Measurements from ENCODE around the gene RNF6.
A peak's percentile ranks its signal among the peaks of the same experiment; 100 is the strongest.

Gene RNF6

DNA sequence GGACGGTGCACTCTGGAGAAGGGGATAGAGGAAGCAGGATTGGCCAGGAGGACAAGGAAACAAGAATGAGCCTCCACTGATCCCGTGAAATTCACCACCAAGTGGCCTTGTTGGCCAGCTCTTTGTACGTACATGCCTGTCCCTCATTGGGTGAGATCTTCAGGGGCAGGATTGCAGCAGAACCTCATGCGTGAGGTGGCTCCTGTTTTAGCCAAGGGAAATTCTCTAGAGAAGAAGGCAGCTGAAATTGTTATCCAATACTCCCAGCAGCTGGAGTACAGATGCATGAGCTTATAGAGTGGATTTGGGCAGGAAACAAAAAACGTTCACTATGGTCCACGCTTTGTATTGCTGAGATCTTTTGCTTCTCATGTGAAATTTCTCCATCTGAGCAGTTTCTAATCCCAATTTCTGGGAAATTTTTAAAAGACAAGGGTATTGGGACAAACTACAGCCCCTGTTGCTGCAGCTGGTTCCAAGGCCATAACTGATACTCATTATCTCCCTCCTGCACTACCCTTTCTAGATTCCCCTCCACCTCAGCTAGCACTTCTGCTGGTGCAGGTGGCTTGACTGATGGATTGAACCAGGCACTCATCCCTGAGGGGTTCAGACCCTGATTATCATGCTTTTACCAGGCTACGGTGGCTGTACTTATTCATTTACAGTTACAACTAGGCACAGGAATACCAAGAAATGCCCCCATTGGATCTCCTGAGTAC is 3.9 kb upstream of the RNF6 start:
- no peak for DNase-seq

DNA sequence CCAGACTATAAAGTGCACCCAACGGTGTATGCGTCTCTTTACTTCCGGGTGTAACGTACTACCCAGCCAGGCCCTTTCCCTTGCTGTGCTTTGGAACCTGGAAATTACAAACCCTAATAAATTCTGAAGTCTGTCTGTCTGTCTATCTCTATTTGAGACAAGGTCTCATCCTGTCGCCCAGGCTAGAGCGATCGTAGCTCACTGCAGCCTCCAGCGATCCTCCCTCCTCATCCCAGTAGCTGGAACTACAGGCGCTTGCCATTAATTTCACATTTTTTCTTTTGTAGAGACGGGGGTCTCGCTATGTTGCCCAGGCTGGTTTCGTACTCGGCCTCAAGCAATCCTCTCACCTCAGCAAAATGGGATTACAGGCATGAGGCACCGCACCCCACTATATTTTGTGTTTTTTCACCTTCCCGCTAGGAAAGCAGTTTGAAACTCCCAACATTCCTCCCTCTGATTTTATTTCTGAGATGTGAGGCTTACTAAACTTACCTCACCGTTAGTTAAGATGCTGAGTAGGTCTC is 469 bp upstream of the RNF6 start:
- no peak for DNase-seq

DNA sequence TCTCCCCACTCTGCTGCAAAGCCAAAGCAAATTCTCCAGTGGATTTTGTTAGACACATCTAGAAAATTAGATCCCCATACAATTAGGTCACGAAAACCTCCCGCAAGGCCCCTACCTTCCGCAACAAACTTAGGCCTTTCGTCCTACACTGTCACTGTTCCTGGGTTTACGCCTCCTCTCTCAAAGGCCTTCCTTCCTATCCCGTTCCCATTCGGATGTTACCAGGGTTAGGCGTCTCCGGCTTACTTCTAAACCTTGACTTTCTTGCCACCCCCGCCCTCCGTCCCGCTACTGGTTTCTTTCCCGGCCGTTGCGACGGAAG is 754 bp downstream of the RNF6 start:
- DNase-seq, result no peak

DNA sequence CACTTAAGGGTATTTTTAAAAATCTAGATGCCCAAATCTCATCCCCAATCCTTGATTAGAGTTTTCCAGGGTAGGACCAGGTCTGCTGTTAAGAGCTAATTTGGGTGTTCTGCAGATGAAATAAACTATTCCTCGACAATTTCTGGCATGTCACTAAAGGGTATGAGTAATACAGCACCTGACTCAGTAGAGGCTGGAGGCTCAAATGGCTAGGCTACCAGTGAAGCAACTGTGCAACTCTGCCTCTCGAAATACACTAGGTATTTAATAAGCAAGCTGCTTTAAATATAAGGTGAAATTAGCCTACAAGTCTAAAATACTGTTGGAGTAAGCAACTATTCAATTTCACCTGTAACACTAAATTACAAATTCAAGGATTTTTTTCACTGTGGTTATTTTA is 1.5 kb downstream of the RNF6 start:
- no peak for DNase-seq

DNA sequence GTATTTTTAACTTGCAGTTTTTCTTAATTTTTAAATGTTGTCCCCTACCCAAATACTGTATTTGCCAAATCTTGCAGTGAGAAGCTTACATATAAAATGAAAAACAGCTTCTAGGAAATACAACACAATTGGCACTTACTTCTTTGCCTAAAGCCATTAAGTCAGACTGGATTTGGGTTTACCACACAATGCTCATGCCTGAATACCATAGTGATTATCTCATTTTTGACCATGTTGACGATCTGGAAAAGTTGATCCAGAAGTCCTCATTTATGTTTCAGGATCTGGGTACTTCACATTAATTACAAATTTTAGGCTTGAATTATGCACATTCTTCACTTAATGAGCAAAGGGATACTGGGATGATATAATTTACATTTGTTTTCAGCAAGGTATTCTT is 2.4 kb downstream of the RNF6 start:
- DNase-seq, result no peak

DNA sequence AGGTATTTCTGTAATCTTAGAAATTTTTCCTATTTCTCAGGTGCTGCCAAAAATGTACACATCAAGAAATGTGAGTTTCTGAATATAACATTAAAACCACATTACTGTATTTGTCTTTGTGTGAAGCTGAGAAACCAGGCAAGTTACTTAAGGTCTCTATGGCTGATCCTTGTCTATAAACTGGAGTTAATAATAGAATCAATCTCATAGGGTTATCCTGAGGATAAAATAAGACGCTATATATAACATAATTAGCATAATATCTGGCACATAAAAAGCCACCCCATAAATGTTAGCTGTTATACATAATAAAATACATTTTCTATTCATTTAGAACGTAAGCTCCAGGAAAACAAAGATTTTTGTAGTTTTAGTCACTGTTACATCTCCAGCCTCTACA is 6.1 kb downstream of the RNF6 start:
- DNase-seq, result no peak

DNA sequence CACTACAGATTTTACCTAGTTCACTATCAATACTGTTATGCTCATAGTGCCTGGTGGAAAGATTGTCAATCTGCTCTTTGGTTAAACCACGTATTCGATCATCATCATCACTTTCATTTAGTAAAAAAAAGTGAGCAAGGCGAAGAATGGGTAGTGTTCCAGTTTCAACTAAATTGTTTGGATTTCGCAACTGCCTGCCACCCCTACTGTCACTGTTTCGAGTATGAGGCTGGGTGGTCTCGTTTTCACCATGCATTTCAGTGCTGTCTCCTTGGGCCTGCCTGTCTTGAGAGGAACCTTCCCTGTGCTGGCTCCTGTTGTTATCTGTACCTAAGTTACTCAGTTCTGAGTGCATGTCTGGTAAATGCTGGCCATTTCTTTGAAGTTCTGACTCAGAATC is 8.1 kb downstream of the RNF6 start:
- no peak for DNase-seq

DNA sequence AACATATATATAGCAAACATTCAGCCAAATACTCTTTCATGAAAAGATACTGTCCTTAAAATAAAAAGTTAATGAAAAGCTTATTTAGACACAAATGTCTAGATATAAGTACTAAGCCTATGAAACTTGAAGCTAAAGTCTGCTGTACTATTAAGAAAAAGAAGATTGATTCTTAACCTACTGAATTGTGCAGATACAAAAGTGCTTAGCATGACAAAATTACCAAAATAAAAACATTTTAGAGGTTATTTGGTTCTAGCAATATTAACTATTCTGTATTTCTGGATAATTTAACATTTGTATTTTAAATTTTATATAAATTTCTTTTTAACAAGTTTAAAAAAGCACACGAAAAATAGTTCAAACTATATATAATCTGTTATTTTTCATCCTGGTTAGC is 8.8 kb downstream of the RNF6 start:
- DNase-seq, result no peak

DNA sequence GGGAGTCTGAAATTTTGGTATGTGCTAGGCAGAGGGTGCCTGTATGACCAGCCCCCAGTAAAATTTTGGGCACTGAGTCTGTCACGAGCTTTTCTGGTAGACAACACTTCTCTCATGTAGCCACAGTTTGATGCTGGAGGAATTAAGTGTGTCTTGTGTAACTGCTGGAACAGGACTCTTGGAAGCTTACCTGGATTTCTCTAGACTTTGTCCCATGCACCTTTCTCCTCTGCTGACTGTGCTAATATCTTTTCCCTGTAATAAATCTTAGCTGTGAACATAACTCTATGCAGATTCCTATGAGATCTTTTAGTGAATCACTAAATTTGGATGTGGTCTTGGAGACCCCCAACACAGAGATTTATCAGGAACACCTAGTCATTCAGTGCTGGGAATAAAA is 13.8 kb downstream of the RNF6 start:
- DNase-seq, result no peak

DNA sequence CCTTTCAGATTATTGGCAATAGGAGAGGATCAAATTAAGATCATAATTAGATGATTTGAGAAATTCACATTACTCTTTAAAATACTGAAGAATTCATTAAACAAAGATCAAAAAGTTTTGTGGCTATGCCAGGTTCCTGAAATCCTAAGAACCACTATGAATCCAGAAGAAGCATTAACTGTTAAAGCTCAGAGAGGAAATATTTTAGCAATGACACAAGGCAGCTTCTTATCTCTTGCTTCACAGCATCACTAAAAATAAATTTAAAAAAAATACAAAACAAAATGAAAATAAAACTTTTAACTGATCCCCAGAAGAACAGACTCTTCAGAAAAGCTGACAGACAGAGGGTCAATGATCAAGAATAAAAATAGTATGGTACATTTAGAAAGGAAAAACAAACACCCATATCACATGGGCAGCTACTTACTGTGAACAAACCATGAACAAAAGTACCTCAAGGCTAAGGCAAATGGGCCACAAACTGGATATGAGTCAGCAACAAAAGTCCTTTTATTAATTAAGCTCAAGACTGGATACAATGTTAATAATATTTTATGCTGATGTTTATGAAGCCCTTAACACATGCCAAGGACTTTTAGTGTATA is 19.6 kb downstream of the RNF6 start:
- DNase-seq, result no peak

DNA sequence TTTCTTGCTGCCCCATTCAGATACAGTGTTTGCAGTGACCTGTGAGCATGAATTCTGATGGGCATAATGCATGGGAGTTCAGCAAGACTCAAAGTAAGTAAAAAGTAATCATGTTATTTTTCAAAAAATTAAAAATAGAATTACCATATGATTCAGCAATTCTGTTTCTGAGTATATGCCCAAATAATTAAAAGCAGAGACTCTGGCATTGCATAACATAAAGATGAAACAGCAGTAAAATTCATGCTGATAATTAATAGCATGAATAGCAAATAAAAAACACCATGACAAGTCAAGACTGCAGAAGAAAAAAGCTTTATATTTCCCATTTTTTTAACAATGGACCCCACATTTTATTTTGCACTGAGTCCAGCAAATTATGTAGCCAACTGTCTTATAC is 21.3 kb downstream of the RNF6 start:
- DNase-seq, result no peak

DNA sequence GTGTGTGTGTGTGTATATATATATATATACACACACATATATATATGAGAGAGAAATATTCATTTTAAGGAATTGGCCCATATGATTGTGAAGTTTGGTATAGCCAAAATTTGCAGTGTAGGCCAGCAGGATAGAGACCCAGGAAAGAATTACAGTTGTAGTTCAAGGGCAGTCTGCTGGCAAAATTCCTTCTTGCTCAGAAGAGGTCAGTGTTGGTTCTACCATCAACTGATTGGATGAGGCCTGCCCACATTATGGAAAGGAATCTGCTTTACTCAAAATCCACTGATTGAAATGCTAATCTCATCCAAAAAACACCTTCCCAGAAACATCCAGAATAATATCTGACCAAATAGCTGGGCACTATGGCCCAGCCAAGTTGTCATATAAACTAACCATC is 24.0 kb downstream of the RNF6 start:
- DNase-seq, result no peak

DNA sequence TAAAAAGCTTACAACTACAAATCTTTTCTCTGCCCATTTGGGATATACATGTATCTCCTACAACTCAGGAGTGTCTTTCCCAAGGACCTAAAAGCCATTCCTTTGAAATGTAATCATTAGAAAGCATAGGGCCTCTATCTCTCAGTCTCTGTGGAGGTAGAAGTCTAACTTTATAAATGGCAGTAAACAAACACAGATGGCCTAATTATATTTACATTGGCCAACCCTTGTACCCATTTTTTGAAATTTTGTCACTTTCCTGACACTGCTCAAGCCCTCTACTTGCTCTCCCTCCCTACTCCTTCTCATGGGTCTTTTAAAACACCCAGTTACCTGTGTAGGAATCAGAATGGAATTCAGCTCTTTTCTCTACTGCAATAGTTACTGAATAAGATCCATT is 24.8 kb downstream of the RNF6 start:
- DNase-seq, result no peak

DNA sequence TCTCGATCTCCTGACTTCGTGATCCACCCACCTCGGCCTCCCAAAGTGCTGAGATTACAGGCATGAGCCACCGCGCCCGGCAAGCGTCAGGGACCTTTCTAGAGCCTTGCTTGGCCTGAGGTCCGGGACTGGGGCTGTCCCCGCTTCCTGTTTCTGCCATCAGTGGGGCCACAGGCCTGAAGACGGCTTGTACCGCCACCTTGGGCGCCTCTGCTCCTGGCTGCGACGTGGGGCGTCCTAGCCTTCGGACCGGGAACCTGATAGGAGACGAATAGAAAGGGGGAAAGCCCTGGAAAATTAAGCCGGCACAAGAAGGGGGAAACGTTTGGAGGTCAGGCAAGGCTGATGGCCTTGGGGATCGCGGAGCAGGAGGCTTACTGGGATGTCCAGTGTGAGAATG is 35.1 kb downstream of the RNF6 start:
- no peak for DNase-seq

DNA sequence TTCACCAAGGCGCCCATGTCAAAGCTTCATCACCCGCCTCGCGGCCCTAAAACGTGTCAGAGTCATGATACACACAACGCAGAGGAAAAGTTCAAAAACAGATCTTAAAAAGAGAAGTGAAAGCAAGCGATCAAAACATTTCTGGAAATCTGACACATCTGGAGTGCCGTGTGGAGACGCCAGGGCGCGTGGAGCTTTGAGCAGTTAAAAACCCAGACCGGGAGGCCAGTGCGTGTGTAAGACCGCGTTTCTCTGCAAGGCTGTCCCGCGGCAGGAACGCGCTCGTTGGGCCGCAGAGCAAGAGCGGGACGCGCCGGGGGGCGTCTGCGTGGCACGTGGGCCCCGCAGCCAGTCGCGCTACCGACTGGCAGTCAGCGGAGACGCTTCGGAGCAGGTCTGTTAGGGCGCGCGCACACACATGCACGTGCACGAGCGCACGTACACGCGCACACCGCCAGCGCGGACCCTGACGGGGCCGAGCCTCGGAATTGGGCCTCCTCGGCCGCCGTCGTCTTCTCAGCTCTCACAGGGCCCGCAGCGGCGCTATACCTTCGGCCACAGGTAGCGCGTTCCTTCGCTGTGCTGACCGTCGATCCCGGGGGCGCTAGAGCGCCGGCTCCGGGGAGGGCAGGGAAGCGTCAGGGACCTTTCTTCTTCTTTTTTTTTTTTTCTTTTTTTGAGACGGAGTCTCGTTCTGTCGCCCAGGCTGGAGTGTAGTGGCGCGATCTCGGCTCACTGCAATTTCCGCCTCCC is 35.8 kb downstream of the RNF6 start:
- peak; percentile 84 for DNase-seq

DNA sequence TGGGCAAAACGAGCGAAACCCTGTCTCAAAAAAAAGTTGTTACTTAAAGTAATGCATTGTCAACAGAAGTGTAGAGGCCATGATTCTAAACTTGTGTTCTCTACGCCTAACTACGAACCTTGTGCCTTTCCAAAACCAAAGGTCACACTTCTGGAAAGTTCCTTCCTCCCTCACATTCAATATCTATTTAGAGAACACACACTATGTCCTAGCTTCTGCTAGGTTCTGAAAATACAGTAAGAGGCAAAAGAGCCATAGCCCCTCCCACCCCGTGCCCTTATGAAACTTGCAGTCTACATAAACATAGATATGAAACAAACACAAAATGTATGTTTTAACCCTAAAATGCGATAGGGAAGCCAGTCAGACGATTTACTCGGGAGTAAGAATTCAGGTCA is 36.4 kb downstream of the RNF6 start:
- no peak for DNase-seq

DNA sequence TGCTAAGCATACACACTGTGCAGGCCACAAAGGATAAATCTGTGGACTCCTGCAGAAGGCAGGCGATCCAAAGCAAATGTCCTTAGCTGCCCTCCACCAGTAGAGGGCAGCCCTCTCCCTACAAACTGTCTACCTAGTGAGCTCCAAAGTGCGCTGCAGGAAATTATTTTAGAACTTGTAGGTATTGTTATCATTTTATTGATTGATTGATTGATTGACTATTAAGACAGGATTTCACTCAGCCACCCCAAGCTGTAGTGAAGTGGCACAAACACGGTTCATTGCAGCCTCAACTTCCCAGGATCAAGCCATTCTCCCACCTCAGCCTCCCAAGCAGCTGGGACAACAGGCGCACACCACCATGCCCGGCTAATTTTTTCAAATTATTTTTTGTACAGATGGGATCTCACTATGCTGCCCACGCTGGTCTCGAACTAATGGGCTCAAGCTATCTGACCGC is 37.3 kb downstream of the RNF6 start:
- peak; percentile 49 for DNase-seq

DNA sequence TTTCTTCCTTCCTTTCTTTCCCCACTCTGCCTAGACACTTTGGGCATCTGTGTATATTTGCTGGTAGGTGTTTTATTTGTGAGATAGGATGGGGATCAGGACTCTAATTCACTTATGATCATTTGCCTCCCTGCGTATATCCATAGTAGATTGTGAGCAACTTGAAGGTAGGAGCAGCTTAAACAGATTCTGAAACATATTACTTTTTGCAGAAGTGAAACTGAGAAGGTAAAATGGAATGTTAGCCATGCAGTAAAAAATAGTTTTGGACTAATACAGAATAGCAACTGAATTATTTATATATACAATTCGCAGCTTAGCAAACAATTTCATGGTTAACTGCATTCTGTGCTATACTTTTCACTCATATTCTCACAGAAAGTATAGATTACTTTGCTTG is 38.7 kb downstream of the RNF6 start:
- no peak for DNase-seq

DNA sequence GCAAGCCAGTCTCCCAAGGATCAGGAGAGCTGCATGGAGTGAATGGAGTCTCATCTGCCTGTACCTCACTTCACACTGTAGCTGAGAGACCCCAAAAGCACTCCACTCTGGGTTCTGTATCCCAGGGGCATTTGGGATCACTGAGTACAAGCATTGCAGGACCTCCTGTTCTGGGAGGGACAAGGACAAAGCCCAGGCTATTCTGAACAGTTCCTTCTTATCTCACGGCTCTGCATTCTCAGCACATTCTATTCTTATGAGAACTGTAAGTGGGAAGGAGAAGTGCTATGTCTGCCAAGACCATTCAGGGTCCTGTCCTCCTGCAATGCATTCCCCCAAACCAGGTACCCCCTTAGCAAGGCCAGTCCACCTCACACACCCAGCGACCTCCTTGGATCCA is 42.8 kb downstream of the RNF6 start:
- DNase-seq, result no peak

DNA sequence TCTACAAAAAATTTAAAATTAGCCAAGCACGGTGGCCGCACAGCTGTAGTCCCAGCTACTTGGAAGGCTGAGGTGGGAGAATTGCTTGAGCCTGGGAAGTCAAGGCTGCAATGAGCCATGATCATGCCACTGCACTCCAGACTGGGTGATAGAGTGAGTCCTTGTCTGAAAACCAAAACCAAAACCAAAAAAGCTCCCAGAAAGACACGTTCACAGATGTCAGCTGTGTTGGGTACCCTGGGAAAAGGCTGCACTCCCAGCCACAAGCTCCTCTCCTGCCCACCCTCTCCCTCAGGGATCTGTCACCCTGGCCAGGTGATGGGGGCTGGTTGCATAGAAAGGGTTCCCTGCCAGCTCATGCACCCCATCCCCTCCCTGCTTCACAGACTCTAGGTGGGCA is 53.3 kb downstream of the RNF6 start:
- DNase-seq, result no peak

DNA sequence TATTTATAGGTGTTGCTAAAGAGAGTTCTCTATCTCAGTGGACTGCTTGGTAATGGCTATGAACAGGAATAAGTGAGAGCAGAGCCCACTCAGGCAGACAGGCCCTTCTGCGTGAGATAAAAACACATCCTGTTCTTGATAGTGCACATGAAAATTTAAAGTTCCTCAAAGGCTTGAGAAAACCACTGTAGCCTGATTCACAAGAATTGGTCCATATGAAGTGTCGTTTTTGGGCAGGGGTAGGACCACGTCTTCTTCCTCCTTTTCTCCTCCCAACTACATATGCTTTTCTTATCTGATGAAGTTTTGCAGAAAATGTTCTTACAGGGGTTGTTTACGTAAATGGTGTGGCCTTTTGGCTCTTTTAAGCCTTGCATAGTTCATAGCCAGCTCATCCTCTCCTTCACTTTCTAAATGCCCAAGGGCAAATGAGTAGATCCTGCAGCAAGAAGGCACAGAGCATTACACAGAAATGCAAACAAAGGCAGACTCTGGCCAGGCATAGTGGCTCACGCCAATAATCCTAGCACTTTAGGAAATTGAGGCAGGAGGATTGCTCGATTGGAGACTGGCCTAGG is 53.8 kb downstream of the RNF6 start:
- no peak for DNase-seq

DNA sequence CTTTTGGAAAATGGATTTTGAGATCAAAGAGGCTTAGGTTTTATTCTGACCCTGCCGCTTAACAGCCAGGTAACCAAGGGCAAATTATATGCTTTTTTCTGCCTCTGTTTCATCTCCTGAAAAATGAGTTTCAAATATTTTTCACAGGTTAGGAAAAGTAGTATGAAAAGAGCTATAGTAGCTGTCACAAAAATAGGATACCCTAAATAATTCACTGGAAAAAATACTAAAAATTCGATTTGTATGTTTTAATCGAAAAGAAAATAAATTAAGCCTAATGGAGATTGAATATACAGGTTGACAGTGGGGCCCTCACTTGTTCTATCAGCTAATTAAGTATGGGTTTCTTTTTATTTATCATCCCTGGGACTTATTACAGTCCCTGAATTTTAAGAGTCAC is 58.3 kb downstream of the RNF6 start:
- no peak for DNase-seq
